IPS-NIHi7 (cell line): ENCODE measurements around the gene NAA15.
"Not testable (repeated sequence)": the region's sequence is repeated elsewhere in the genome, so short reads cannot be mapped to it uniquely, and the experiment has no call there.

Experiments
- DNase-seq: peaks from one replicate; pipeline ENCODE4 v3.0.0; 2012; ENCODE audit warnings: mixed read lengths; ENCODE audit errors: extremely low spot score

Gene NAA15

DNA sequence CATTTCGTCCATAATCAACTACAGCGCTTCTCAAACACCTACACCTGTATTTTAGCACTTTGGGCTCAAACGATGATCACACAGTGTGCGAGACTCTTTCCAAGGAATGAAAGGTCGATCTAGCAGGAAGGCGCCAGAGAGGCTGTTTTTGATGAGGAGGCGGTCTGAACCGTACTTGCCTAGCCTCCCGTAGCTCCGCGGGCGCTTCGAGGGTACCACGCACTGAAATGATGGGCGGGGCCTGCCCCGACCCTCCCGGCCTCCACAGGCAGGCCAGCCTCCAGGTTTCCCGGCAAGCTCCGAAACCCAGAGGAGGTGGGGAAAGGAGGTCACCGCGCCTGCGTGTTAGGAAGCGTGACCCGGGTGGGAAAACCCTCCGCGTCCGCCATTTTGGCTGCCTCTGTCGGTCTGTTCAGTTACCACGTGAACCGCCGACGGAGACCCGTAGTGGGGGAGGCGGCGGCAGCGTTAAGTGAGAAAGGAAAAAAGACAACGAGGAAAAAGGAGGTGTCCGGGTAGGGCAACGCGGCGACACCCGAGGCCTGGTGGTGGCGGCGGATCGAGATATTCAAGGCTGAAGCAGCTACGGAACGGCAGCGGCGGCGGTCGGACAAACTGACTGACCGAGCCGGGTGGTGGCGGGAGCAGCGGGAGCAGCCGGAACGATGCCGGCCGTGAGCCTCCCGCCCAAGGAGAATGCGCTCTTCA, at the start of gene NAA15:
Gene NAA15 (plus strand): TSS at position 393 of the 708 bp plus-strand sequence. CDS start 273 bp downstream, at position 666.
- peak; percentile 95 for DNase-seq

DNA sequence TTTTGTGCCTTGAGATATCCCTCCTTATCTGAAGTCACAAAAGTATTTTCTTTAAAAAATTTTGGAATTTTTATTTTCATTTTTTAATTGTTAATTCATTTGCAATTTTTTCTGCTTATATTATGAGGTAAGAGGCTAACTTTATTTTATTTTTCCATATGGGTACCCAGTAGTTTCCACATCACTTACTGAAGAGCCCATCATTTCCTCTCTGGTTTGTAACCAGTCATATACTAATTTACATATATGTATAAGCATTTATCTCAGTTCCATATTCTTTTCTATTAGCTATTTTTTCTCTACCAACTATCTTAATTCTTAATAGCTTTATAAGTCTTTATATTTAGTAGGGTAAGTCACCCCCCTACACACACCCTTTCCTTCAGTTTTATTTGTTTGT, 48.3 kb upstream of the NAA15 start:
- no peak for DNase-seq

DNA sequence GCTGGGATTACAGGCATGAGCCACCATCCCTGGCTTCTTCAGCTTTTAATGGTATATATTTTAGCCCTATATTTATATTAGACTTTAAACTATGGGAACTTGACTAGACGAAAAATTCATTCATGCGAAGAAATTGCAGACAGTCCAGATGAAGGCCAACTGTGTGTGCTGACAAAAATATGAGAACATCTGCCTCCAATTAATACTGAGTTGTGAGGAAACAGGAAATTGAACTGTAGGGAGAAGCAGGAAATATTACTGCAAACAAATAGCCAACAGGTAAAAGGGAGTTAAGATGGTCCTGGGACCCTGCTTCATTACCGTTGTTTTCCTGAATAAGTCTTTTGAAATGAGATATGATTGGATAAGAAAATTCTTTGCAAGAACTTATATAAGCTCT, 47.6 kb upstream of the NAA15 start:
- no peak for DNase-seq

DNA sequence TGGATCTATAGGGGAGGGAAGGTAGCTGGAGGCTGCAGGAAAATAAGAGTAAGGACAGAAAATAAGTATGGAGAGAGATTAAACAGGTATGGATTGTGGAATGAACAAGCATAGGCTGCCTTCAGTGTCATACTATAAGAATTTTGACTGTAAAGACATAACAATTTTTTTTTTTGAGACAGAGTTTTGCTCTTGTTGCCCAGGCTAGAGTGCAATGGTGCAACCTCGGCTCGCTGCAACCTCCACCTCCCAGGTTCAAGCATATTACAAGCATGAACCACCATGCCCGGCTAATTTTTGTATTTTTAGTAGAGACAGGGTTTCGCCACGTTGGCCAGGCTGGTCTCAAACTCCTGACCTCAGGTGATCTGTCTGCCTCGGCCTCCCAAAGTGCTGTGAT, 45.7 kb upstream of the NAA15 start:
- DNase-seq: not testable (repeated sequence)

DNA sequence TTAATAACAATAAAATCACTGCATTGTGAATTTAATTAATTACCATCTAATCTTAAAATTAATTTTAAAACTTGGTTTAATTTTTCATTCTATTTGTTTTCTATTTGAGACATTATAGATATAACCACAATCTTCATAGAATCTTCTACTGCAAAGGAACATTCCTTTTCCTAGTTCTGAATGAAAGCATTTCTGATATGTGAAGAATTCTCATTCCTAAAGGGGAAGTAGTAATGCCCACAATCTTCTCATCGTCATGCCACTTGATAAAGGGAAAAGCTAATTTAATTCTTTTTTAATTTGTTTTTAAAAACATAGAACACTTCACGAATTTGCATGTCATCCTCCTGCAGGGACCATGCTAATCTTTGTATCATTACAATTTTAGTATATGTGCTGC, 45.0 kb upstream of the NAA15 start:
- no peak for DNase-seq

DNA sequence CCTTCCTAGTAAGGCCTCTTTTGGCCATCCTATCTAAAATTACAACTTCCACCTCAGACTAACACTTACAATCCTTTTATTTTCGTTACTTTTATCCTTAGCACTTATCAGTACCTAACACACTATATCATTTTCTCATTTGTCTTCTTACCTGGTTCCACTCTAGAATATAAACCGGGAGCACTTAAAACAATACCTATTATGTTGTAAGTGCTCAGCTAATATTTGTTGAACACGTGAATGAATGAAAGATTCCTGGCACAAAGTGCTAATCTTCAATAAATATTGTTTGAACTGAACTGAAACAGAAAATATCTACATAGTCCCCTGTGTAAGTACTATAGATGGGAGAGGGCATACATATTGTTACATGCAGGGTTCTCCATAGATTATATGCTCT, 35.7 kb upstream of the NAA15 start:
- DNase-seq: no peak

DNA sequence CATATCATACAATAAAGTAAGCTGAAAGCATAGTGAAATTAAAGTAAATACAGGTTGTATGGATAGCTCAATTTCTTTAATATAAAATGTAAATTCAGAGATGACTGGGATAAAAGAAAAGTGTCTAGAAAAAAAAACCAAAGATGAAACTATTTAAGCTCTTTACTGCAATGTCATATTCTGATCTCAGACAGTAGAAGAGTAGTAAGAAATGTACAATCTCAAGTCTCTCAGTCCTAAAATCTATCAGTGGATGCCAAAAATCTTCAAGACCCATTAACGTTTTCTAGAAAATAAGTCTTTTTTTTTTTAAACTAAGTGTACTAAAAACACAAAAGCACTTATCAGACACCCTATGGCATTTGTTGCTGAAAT, 35.1 kb upstream of the NAA15 start:
- no peak for DNase-seq

DNA sequence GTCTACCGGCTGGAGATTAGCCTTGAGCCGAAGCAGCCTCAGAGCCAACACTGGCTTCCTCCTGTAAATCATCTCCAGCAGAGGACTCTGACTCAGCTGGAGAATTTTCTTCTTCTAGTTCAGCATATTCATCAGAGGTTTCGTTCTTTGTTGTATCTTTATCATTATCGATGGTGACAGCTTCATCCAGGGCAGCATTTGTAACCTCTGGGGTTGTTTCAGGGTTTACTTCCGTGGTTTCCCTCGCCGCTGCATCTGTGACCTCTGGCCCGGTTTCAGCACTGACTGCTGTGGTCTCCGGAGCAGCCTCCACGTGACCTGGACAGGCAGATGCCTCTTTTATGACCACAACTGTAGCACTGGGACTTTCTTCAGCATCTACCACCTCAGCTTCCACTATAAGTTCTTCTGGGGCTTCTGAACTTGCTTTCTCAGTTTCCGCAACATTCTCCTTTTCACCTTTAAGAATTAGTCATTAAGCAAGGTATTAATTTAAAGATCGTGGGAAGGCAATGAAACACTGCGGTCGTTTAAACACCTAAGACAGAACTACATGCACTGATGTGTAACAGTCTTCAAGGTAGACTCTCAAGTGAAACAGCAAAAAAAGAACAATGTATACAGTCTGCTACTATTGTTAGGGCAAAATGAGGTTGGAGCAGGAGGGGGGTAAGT, 34.6 kb upstream of the NAA15 start:
- peak; percentile 56 for DNase-seq

DNA sequence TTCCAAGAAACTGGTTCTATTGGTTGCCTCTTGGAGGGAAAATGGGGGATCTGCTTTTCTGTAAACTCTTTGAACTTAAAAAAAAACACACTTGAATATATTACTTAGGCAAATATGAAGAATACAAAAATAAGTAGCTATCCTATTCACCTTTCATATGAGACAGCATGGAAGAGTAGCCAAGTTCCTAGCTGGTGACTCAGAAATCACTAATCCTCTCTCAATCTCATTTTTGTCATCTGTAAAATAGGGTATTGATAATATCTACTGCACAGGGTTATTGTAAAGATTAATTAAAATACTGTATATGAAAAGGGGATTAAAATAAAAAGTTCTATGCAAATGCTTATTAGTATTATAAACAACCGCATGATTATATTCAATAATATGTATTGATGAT, 34.0 kb upstream of the NAA15 start:
- DNase-seq: no peak

DNA sequence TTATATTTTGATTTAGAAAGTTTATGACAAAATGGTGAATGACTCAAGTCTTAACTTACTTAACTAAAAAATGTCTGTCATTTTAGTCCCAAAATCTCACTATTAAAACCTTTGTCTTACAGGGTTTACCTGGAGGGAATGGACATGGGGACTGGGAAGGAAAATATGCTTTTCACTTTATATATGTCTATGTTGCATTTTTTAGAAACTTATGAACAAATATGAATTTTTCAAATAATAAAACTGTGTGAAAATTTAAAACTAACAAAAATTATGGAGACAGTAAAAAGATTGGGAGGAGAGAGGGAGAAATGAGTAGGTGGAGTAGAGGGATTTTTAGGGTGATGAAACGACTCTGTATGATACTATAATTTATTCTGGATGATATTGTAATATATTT, 27.5 kb upstream of the NAA15 start:
- no peak for DNase-seq

DNA sequence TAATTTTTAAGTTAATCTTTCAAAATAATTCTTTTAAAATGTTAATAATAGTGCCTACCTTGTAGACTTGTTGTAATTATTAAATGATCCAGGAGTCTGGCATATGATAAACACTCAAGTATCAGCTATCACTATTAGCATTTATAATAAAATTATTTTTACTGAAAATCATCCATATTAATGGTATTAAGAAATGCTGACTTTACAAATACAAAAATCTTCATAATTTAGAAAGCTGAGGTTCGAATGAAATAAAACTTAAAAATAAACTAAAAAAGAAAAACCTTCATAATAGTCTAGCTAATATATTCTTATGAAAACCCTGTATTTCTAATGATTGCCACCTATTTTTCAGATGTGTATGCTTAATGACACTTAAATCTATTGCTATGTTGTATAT, 26.5 kb upstream of the NAA15 start:
- no peak for DNase-seq

DNA sequence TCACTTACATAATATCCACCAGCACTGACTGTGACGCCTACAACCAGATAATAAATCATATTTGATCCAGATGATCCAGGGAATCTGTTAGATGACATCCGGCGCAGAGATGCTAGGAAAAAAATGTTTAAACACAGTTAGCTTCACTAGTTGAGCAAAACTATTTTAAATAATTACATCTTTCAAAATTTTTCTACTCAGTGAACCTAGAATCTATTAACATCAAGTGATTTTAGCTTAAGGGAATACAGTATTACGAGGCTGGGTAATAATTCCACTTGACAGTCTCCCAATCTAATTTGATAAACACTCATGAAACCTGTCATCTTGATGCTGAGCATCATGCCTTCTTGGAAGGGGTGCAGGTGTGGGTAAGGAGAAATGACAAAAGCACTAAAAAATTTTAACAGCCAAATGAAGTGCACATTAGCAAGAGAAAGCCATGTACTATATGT, 26.0 kb upstream of the NAA15 start:
- no peak for DNase-seq

DNA sequence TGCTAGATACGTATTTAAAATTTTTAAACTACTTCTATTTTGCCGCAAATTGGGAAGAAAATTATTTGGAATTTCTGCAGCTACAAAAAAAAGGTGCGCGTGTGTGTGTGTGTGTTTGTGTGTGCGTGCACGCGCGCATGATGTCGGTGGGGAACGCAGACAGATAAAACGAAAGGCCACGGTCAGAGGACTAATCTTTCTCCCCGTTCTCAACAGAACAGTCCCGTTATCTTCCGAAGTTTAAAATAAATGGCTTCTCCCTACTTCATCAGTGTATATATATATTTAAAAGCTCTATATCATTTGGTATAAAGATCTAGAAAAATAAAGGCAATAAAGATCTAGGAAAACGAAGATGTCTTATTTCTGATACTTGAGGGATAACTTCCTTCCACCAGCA, 22.8 kb upstream of the NAA15 start:
- DNase-seq: no peak

DNA sequence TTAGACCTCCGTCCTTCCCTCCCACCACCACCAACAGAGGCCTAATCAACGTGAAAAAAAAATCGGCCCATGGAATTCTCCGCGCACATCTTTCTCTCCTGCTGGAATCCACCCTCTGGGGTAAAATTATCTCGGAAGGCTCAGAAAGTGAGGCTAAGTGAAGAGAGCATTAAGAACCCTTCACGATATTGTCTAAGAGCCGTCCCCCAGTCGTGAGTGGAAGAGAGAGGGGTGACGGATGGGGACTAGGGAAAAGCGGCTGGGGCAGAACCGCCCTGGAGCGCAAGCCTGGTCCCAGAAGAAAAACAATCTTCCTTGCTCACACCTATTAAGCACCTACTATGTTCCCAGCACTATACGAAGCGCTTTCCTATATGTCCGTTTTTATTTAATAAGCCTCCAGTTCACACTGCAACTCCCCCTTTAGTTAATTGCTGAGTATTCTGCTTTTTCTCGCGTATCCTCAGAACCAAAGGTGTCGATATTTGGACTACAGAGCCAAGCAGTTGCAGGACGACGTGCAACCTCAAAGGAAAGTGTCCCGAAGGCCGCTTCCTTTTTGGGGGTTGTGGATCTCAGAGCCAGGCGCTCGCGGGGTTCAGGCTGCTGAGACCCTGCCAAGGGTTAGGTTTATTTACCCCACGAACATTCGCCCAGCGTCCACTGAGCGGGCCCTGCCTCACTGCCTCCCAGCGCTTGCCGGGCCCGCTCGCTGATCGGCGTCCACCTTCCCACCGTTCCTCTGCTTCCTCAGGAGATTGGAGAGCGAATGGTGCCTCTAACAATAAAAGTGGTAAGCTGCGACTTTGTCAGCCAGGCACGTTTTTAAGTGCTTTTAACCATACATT, 22.2 kb upstream of the NAA15 start:
- DNase-seq: peak; percentile 39

DNA sequence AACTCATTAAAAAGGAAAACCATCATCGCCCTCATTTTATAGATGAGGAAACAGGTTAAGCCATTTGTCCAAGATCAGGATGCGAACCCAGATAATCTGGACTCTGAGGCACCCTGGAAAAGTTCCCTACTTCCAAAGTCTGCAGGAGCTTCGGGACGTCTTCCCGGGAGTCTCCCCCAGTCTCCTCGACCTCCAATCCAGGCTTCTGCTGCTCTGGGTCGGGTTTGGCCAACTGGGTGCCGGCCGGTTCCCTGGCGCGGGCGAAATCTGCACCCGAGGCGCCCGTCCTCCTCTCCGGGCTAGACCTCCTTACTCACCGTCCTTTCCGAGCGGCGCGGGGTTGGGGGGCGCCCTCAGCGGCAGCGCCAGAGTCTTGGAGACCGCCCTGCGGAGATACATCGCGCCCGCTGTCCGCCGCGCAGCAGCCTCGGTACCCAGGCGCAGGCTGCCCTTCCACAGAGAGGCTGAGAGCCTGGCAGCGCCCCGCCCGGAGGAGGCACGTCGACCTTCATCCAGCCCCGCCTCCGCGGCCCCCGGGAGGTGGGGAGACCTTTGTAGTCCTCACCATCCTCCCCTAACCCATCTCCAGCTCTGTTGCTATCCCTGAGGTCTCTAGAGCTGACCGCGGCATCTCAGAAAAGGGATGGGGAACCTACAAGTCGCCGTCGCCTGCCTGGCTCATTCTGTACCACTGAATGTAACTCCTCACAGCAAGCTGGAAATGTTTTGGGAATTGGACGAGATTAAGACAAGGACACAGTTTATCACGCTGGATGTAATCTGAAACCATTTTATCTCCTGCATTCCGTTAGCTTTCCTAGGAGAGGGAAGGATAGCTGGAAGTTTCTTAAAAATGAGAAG, 21.3 kb upstream of the NAA15 start, which contains the start of gene MGARP:
Gene MGARP (minus strand): TSS at position 466 of the 861 bp plus-strand sequence. CDS start 67 bp downstream, at position 399.
- DNase-seq: peak; percentile 73

DNA sequence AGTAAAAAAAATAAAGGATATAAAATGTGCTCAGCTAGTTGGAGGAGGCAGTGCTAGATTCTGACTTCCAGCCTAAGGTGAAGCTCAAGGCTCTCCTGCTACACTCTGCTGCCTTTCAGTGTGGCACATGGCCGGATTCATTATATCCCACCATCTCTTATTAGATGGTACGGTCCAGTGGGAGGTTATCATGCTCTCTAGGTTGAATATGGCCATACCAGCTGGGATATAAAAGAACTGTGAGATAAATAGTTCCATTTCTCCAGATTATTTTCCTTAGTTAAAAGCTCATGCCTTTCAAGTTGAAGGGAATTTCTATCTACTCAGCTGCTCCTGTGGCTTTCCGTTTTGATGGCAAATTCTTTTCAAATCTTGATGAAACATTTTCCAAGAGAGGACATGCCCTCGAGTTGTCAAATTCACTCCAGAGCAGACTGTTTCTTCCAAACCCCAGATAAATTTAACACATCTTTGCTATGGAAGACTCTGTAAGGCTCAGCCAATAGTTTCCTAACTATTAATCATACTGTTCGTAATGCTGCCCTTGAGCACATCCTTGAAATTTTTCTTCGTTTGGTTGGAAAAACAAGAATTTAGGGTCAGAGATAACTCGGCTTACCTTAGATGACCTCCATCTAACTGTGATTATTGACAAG, 19.1 kb upstream of the NAA15 start:
- DNase-seq: no peak

DNA sequence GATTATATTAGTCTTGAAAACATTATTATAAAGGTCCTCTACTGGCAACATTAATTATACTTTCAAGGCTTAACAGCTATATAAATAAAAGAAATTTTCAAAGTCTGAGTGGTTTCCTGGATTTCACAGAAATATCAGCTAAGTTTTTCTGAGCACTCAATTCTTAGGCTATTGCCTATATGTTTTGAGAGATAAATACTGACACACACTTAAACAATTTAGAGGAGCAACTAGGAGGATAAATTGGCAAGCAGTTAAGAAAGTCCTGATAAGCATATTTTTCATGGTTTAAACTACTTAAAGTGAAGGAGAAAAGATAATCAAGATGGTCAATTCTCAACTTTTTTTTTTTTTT, 18.6 kb upstream of the NAA15 start:
- DNase-seq: no peak

DNA sequence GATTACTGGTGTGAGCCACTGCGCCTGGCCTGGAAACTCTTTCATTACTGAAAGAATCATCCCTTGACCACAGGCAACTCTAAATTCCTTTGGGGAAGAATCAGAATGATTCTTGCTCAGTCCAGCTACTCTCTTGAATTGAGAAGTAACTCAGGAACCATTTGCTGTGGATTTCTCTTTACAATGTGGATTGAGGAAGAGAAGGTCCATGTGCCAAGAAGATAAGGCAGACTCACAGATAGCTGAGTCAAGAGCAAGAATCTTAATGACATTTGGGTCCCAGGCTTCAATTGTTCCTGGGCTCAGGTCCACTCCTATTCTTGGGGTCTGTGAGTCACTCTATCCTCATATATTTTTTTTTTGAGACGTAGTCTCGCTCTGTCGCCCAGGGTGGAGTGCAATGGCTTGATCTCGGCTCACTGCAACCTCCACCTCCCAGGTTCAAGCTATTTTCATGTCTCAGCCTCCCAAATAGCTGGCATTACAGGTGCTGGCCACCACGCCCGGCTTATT, 15.1 kb upstream of the NAA15 start:
- no peak for DNase-seq

DNA sequence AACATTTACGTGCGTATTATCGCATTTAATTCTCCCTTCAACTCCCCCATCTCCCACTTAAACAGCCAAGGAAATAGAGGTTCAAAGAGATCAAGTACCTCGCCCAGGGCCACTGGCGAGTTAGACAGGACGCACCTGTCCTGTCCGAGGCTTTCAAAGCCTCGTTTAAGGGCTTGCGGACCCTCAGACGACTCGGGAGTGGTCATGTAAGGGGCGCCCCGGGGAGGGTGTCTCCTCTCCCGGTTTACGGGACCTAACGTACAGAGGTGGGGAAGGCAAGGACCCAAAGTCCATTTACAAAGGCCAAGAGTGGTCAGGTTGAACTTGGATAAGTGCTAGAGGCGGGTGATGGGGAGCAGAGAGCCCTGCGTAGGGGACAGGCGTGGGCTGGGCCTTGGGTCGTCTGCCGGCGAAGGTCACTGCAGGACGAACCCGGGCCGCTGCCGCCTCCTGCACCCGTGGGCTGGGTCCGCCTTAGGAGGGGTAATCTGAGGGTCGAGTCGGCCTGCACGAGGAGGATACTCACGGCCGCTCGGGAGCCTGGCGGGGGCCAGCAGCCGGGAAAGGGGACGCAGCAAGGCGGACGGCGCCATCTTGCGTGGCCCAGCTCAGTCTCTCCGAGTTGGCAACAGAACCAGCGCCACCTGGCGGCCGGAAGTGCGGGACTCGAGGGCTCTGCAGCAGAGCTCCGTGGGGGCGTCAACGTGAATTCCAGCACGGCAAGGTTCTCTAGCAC, 5.9 kb upstream of the NAA15 start:
- peak; percentile 88 for DNase-seq

DNA sequence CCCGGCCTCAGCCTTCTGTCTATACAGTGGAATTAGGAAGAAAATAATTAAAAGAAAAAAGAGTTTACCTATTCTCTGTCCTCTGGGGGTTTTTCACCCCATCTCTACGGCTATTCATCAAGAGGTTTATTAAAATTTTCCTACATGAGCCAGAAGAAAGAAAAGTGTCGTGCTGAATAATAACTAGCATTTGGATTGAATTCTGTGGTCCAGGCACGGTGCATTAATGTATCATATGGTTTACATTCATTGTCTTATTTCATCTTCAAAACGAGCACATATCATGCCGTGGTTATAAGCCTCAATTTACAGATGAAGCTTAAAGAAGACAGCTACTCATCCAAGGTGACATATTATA, 5.4 kb upstream of the NAA15 start:
- no peak for DNase-seq
